Embryonic facial prominence (tissue), 1 donor: ENCODE data around the gene SLC43A3.
"Not testable (repeated sequence)": the region's sequence is repeated elsewhere in the genome, so short reads cannot be mapped to it uniquely, and the experiment has no call there.

Experiments
- DNase-seq: peaks from one replicate; pipeline ENCODE4 v3.0.0-alpha.2; 2016; ENCODE audit errors: extremely low spot score

The SLC43A3 gene

DNA sequence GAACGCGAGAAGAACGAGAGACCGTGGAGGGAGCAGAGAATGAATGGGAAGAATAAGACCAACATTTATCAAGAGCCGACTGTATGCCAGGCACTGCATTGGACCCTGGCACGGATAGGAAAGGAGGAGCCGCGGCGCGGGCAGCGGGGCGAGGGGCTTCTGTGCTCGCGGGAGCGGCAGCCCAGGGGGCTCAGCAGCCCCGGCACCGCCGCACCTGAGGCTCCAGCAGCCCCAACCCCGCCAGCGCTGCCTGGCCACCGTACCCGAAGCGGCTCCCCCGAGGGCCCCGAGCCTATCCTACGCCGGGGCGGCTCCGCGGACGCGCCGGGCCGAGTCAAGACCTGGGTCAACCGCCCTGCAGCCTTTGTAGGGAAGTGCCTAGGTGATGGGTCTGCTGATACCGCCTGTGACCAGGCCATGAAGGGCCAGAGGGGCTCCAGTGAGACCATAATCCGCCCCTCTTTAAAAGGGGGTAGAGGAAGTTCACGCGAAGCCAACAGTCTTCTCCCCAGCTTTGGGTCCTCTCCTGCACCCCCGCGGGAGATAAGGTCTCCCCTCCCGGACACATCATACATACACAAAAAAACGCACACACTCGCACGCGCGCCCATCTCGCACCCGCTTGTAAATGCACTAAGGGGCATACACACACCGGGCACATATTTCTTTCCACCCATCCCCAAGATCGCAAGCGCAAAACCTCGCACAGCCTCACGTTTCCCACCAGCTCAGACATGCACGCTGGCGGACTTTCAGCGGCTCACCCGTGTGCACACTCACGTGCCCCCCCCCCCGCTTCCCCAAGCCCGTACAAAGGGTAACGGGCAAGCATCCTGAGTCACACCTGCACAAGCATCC lies 32.5 kb upstream of the SLC43A3 start:
- DNase-seq = no peak

DNA sequence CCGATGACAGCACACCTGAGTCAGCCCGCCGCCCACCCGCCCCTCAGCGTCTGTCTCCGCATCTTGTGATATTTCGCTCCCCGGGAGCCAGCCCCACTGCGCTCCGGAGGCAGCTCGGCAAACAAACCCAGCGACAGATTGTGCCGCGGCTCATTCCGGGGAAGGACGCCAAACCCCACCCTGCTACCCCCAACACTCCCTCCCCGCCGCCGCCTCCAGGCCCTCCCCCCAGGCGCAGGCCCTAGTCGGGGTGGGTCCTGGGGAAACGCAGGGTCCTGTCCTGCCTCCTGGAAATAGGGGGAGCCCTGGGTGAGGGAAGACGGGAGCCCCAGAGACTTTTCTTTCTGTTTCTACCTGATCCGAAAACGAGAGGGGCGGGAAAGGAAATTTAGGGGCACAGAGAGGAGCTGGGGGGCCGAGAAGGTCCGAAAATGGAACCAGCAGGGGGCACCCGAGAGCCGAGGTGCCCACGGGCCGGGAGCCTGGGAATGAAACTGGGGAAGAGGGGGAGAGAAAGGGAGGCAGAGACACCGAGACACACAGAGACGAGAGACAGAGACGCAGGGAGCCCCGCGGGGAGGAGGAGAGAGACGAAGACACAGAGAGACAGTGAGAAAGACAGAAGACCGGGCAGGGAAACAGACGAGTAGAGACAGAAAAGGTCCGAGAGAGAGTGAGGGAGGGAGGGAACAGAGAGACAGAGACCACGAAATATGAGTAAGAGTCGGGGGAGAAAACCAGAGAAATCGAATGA lies 31.7 kb upstream of the SLC43A3 start:
- no peak for DNase-seq

DNA sequence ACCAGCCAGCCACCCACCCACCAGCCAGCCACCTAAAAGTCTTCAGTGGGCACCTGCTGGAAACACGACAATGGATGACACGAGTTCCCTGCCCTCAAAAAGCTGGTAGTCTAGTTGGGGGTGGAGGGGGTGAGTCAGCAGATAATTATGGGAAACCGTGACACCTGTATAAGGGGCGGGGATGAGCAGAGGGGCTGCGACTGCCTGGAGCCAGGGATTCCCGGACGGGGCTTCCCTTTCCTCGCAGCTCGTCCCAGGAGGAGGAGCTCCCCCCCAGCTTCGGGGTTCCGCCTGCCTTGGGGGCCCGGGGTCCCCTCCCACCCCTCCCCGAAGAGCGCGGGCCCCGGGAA lies 31.1 kb upstream of the SLC43A3 start:
- no peak for DNase-seq

DNA sequence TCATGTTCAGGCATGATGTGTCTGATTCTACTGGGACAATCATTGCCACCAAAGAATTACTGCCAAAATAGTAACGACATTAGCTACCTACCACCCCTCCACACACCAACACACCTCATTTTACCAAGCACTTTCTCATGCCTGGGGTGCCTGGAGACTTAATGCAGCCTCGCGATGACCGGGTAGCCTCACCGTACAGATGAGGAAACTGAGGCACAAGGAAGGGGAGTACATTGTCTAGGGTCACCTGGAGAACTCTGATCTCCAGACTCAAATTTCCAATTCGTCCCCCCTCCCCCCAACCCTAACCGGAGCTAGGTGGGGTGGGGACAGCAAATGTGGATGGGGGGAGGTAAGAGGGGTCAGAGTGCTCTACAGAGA lies 30.7 kb upstream of the SLC43A3 start:
- DNase-seq = no peak

DNA sequence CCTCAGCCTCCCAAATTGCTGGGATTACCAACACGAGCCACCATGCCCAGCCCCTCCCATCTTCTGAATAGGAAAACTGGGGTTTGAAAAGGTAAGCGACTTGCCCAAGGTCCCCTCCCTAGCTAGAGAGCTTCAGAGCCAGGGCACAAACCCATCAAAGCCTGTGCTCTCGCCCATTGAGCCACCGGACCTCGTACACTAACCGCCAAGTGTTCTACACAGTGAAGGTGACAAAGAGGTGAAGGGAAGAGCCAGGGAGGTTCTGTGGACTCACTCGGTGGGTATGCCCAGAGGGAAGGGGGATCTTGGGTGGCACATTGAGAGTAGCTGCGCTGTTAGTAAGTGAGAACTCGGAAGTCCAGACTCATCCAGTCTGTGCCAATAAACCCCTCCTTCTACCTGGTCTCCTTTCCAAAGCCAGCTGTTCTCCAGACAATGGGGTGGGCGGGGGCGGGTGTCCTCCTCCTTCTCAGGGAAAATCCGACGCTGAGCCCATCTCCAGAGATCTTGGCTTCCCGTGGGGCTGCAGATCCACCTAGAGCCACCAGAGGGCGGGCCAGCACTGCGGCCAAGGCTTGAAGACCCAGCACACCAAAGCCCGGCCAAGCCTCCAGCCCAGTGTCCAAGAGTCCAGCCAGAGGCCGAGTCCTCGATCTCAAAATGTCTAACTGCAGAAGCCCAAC lies 30.2 kb upstream of the SLC43A3 start:
- DNase-seq = no peak

DNA sequence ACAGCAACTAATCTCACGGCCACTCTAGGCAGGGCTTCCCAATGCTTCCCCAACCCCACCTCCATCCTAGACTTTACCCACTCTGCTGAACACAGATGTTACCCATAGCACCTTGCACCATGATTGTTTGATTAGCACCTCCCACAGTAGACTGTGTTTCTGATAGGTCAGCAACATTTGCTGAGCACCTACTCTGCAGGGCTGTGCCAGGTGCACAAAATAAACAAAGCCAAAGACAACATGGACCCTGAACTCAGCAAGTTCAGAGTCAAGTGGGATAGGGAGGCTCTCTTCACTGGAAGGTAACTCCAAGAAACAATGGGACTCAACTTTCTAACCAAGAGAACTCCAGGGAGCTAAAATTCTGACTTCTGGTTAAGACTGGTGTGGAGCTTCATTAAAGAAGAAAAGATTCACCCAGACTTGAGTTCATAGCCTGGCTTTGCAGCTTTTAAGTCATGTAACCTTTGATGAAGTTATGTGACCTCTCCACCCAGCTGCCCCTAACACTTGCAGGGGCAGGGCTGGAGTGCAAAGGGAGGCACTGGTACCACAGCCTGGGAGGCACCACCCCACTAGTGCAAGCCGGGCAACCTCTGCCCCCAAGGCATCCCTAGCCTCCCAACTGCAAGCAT lies 26.7 kb upstream of the SLC43A3 start:
- no peak for DNase-seq

DNA sequence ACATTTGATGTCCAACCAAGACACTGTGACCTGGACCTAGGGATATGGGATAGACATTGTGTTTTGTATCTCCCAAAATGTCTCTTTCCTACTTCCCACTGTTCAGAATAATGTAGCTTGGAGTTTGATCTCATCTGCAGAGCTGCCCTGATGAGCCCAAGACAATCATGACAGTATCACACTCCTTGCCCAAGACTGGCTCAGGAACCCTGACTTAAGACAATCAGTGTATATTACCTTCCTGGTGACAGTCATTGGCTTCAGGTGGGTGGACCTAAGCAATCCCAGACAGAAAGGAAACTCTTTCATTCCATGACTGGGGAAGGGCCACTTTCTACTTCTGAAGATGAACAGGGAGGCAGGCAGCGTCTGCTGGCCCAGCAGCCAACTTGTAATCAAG lies 19.1 kb upstream of the SLC43A3 start:
- DNase-seq = no peak

DNA sequence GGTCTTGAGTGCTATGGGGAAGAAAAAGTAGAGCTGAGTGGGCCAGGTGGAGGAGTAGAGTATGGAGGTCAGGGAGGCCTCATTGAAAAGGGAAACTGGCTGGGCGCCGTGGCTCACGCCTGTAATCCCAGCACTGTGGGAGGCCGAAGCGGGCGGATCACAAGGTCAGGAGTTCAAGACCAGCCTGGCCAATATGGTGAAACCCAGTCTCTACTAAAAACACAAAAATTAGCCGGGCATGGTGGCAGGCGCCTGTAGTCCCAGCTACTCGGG lies 18.1 kb upstream of the SLC43A3 start:
- DNase-seq = not testable (repeated sequence)

DNA sequence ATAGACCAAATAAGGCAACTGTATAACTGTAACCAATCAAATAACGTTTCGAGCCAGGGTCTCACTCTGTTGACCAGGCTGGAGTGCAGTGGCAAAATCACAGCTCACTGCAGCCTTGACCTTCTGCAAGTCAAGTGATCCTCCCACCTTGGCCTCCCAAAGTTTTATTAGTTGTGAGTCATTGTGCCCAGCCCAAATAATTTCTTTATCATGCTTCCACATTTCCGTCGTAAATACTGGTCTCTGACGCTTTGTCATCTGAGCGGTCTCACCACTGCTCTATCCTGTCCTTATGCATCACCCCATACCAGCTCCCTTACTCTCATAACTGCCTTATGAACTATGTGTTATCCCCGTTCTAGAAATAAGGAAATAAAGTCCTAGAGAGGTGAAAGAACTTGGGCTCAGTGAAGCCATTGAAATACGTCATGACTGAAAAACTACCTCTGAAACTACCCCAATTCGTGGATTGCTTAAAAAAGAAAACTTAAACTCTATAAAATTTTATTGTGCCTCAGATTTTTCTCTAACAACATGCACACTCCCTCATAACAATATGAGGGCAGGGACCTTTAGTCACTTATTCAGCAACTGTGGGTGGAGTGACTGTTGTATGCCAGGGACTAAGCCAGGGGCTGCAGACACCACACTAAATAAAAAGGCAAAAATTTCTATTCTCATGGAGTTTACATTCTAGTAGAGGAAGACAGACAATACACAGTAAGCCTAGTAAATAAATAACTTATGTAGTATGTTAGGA lies 17.6 kb upstream of the SLC43A3 start:
- DNase-seq = no peak

DNA sequence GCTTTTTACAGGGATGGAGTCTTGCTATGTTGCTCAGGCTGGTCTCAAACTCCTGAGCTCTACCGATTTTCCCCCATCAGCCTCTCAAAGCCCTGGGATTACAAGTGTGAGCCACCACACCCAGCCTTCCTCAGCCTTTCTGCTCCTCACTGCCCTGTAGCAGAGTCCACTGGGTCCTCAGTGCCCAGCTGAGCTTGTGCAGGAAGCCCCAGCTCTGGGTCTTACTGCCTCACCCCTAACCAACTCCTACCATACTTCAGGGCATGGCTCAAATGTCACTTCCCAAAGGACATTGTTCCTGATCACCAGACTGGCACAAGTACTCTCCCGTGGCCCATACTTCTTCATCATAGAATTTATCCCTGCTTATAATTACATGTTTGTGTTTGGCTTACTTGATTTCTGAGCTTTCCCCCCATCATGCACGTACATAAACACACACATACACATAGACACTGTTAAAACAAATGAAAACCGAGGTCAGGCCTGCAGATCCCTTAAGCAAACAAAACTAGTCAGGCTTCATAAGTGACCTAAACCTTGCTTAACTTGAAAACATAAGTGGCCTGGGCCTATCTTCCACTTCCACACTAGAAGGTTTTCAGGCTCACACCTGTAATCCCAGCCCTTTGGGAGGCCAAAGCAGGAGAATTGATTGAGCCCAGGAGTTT lies 14.0 kb upstream of the SLC43A3 start:
- DNase-seq = no peak

DNA sequence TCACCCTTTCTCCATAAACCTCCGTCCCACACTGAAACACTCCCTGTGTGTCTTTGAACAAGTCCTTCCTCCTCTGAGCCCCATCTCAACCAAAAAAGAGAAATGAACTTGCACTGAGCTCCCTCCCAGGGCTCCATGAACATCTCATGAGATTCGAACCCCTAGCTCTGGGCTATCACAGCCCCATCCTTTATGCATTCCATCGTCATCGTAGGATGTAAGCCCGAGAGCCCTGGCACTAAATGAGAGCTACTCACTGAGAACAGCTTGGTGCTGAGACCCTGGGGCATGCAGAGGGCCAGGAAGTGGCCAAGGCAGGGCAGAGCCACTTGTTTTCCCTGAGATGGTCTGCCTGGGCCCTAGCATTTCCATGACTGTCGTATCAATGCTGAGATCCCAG lies 12.9 kb upstream of the SLC43A3 start:
- no peak for DNase-seq

DNA sequence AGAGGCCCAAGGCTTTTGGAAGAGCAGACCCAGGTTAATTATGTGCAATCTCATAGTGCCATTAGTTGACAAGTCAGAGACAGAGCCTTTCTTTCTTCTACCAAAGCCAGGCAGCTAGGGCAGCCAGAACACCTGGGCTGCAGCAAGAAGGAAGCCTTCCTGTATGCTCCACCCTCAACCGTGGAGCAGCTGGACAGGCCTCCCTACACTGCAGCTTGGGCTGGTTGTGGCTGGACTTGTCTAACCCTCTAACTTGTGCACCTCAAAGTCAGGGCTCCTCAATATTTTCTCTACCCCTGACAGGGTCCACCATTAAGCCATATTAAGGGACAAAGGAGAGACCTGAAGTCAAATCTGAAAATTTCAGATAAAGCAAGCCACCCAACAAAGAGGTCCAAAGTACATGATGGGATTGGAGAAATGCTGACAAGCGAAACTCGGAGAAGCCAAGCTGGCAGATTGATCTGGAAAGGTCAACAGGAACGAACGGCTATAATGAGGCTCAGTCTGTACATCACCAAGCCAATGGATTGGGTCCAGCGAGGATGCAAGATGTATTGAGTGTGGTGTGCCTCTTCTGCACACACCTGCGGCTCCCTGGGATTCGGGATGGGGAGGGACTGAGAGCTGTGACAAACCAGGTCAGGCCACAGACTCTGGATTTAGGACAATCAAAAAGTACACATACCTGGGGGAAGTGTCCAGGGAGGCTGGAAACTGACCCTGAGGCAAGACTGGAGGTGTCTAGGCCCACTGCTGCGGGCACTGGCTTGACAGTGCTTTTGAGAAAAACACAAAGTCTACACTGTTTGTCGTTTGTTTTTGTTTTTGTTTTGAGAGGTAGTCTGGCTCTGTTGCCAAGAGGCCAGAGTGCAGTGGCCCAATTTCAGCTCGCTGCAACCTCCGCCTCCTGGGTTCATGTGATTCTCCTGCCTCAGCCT lies 11.7 kb upstream of the SLC43A3 start:
- no peak for DNase-seq

DNA sequence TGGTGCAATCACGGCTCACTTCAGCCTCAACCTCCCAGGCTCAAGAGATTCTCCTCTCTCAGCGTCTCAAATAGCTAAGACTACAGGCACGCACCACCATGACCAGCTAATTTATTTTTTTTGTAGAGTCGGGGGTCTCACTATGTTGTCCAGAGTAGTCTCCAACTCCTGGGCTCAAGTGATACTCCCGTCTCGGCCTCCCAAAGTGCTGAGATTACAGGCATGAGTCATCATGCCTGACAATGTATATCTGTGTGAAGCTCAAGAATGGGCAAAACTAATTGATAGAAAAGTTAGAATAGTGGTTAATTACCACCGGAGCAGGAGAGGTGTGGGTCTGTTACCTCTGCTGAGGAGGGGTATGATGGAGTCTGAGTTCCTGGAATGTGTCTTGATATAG lies 9.1 kb upstream of the SLC43A3 start:
- DNase-seq = no peak

DNA sequence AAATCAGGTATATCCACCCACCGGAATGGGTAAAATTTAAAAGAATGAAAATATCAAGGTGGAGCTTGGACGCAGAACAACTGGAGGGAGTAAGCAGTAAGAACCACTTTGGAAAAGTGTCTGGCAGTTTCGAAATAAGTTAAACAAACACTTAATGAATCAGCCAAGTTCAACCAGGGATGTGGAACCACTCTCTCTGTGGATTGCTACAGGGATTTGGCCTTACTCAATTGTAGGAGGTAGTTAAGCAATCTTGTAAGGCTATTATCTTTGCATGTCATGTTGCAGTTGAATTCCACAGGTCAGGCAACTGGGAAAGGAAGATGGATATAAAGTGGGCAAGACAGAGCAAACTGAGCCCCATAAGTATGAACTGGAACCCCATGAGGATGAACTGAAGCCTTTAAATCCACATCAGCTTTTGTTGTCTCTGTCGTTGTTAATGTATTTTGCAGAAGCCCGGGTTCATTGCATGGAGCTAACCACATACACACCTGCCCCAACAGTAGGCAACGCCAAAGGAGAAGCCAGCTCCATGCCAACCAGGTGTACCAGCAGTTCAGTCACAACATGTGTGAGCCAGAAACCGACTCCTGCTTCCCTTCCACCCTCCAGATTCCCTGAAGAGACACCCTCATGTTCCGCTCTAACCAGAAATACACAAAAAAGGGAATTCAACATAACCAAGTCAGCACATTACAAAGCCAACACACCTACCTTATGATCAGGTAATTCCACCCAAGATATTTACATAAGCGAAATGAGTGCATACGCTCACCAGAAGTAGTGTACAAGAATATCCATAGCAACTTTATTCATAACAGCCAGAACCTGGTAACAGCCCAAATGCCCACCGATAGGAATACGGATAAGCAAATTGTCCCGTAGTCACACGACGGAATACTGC lies 8.0 kb upstream of the SLC43A3 start:
- no peak for DNase-seq

DNA sequence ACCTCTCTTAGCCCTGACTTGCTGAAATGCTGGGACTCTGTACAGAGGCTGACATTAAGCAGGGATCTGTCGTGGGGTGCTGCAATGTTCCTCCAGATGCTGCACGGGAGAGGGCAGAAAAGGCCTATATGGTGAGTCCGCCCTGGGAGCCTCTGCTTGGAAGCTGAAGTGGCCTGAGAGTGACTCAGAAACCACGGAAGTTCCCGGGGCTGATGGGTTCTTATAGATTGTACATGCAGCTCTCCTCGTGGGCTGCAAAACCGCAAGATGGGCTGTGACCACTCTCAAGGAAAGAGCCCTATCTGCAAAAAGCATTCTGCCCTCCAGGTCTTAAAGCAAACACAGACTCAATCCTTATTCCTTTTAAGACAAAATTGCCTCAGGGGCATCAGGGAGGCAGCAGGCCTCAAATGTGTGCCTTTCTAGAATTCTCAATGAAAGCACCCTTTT lies 5.8 kb upstream of the SLC43A3 start:
- no peak for DNase-seq

DNA sequence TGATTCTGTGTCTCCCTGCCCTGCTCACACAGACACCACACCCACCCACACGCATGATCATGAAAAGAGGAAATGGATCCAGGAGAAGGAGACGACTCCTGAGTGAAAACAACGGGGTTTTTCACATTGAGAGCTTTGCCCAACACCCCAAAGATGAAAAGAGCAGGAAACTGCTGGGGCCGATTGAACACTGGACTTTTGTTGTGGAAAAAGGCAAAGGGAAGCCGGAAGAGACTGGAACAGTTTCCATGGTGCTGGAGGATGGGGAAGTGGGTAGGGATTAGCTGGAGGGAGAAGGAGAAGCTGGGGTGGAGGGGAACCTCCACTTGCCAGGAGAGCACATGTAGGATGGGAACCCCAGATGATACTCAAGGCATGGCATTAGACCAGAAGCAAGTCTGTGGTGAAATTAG lies 5.2 kb upstream of the SLC43A3 start:
- no peak for DNase-seq

DNA sequence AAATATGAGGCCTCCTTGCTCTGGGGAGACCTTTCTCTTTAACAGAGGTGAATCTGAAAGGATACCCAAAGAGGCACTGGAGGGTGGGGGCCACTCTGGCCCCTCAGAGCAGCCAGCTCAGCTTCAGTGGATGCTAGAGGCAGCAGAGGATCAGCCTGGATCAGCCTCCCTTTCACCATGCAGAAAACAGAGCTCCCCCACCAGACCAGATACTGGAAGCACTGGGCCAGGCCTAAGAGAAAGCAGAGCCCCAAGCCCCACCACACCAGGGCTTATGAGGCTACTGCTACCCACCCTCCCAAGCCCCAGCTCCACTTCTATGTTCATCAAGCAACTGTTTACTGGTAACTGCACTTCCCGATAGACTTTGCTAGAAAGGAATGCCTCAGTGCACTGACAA lies 4.0 kb upstream of the SLC43A3 start:
- DNase-seq = no peak

DNA sequence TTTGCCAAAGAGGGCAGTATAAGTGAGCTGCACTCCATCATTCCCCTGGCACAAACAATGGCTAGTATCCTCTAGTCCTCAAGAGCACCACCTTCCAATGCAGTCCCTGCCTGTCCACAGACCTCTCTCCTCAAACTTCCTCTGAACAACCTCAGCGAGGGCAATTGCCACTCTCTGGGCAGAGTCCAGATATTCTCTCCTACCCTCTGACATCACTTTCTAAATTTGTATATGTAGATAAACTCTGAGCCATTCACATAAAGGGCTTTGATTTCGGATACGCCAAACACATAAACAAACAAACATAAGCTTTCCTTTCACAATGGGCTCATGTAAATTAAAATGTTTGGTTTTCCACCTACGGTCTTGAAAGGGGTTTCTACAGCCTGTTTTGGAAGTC lies 3.0 kb upstream of the SLC43A3 start:
- no peak for DNase-seq

DNA sequence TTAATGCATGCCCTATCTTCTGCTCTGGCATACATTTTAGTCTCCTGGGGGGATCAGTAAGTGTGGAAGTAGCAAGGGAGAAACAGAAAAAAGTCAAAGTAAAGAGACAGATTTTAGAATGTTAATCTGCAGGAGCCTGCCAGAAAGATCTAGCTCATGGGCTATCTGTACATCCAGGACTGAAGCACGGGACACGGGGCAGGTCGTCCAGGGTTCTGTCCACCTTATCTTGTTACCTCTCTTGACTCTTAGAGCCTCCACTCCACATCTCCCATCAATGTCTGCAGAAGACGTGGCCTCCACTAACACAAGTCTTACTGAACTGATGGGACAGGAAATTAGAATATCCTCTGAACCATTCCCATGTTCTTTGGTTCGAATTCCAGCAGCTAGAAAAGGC lies 1.7 kb upstream of the SLC43A3 start:
- no peak for DNase-seq
